Mammary epithelial cell (primary cell): Measurements from ENCODE around the gene PCMTD2.

Source experiments
- EZH2 ChIP-seq: IDR thresholded peaks from 2 replicates; pipeline ENCODE4 v1.6.1; 2012; ENCODE audit warnings: low read length, inconsistent platforms, borderline replicate concordance
- TF ChIP-seq, protein P1 (sequence below), 2 donors: IDR thresholded peaks in 1 of 2; conservative IDR thresholded peaks in 1 of 2; 2 replicates each; pipeline ENCODE4 v1.5.1; 2011 to 2012; ENCODE audit warnings: inconsistent platforms in 2 of 2, low read length in 2 of 2, mild to moderate bottlenecking in 2 of 2, control low read depth in 1 of 2, low read depth in 1 of 2; ENCODE audit not compliant: insufficient read depth in 1 of 2; ENCODE audit errors: extremely low read depth in 1 of 2

DNA sequence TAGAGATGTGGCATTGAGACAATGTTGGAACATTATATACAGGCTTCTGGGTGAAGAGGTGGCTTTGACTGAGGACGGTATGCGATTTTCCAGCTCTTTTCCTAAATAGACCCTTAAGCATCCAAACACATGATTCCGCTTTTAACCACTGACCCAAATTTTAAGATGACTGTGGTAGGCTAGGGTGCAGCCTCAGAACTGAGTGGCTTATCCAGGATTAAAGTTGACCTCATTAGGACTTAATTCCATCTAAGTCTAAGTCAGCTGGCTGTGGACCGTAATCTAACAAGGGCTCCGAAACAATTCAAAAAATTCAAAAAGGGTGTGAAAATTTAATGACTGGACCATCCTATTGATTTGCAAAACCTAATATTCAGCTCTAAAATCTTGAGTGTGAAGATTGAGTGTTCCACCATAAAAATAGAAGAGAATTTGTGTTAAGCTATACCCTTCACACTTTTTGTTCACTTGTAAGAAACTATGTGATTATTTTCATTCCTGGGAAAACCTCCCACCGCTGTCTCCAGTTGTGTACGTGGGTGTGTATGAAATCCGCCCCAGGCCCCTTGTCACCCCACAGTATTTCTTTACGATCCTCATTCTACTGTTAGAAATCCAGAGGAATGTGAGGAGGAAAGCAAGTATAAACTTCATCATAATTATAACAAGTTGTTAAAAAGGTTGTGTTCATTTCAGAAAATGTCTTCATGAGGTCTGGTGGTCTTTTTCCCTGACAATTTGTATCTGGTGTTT is 2.7 kb downstream of the PCMTD2 start:
- no peak for TF ChIP-seq EZH2
- TF ChIP-seq, protein P1, sequence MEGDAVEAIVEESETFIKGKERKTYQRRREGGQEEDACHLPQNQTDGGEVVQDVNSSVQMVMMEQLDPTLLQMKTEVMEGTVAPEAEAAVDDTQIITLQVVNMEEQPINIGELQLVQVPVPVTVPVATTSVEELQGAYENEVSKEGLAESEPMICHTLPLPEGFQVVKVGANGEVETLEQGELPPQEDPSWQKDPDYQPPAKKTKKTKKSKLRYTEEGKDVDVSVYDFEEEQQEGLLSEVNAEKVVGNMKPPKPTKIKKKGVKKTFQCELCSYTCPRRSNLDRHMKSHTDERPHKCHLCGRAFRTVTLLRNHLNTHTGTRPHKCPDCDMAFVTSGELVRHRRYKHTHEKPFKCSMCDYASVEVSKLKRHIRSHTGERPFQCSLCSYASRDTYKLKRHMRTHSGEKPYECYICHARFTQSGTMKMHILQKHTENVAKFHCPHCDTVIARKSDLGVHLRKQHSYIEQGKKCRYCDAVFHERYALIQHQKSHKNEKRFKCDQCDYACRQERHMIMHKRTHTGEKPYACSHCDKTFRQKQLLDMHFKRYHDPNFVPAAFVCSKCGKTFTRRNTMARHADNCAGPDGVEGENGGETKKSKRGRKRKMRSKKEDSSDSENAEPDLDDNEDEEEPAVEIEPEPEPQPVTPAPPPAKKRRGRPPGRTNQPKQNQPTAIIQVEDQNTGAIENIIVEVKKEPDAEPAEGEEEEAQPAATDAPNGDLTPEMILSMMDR (conservative IDR thresholded peaks at IDR 0.05 in 1 of 2, IDR thresholded peaks at IDR 0.05 in 1 of 2; ENCODE audit: extremely low read depth in 1 of 2, insufficient read depth in 1 of 2, low read depth in 1 of 2, low read length in 2 of 2), result no peak
